Right atrium auricular region (tissue), 2 donors: ENCODE measurements around the gene CMSS1. TPM values are rescaled to one million over a fixed set of nuclear protein-coding genes. Genes with fewer than 3 reads are reported as not detected.
"Not testable (repeated sequence)": the region's sequence is repeated elsewhere in the genome, so short reads cannot be mapped to it uniquely, and the experiment has no call there.

ENCODE experiments used
- DNase-seq: peaks from one replicate; pipeline ENCODE4 v3.0.0-alpha.2; 2019; ENCODE audit warnings: low spot score
- H3K27ac ChIP-seq, 2 donors: fragments of 200-600 bp; sonication (generic); 1 replicate in 1 of 2; 2 replicates in 1 of 2; pipeline ENCODE4 v1.5.1; 2016 to 2019
- H3K27me3 ChIP-seq, 2 donors: fragments of 200-600 bp; sonication (generic); one replicate each; pipeline versions ENCODE4 v1.5.1 to v1.6.0; 2017 to 2019
- H3K36me3 ChIP-seq: fragments of 200-600 bp; sonication (generic); one replicate; pipeline ENCODE4 v1.5.1; 2016
- H3K4me1 ChIP-seq, 2 donors: fragments of 200-600 bp; sonication (generic); one replicate each; pipeline versions ENCODE4 v1.5.1 to v1.6.0; 2017 to 2019
- H3K4me3 ChIP-seq, 2 donors: fragments of 200-600 bp; sonication (generic); 1 replicate in 1 of 2; 2 replicates in 1 of 2; pipeline ENCODE4 v1.5.1; 2017 to 2019; ENCODE audit warnings: mild to moderate bottlenecking in 1 of 2, moderate library complexity in 1 of 2
- H3K9me3 ChIP-seq, 2 donors: fragments of 200-600 bp; sonication (generic); one replicate each; pipeline ENCODE4 v1.5.1; 2019
- total RNA-seq, 2 donors: library from RNA; depleted of rRNA; stranded (reverse); fragments of >200 nt; gene quantifications; one replicate each; pipeline ENCODE4 v1.1.0, GENCODE V29; 2016
- TF ChIP-seq, protein P1 (sequence below), 2 donors: fragments of 200-600 bp; sonication (generic); IDR thresholded peaks; one replicate each; pipeline ENCODE4 v1.5.1; 2019; ENCODE audit warnings: antibody characterized with exemption in 2 of 2

The CMSS1 gene
- total RNA-seq, 2 donors from 2014 or later: 5.7 to 17.7 TPM

DNA sequence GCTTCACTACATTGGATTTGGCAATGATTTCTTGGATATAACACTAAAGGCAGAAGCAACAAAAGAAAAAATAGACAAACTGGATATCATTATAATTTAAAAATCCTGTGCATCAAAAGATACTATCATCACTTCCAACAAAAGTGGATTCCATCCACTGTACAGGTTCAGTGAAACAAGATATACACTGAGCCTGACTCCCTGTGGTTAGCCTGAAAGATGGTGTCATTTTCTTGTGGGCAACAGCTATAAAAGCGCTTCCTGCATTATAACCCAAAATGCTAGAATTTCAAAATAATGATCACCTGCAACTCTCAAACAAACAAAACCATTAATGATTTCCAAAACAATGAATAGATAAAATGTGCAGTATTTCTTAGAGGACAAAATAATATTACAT lies 403.5 kb downstream of the CMSS1 start:
- Histone ChIP-seq H3K36me3 (no peaks in the 10 kb centered on the region), H3K9me3 (peaks cover 0 to 25% of the 10 kb centered on the region in 2 donors), H3K4me3 (no peak overlapping the region), H3K27me3 (no peaks in the 10 kb centered on the region), H3K4me1 (no peaks in the 10 kb centered on the region), H3K27ac (no peak overlapping the region)
- DNase-seq: no peak
- TF ChIP-seq, protein P1, sequence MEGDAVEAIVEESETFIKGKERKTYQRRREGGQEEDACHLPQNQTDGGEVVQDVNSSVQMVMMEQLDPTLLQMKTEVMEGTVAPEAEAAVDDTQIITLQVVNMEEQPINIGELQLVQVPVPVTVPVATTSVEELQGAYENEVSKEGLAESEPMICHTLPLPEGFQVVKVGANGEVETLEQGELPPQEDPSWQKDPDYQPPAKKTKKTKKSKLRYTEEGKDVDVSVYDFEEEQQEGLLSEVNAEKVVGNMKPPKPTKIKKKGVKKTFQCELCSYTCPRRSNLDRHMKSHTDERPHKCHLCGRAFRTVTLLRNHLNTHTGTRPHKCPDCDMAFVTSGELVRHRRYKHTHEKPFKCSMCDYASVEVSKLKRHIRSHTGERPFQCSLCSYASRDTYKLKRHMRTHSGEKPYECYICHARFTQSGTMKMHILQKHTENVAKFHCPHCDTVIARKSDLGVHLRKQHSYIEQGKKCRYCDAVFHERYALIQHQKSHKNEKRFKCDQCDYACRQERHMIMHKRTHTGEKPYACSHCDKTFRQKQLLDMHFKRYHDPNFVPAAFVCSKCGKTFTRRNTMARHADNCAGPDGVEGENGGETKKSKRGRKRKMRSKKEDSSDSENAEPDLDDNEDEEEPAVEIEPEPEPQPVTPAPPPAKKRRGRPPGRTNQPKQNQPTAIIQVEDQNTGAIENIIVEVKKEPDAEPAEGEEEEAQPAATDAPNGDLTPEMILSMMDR (IDR thresholded peaks at IDR 0.05): no peak

DNA sequence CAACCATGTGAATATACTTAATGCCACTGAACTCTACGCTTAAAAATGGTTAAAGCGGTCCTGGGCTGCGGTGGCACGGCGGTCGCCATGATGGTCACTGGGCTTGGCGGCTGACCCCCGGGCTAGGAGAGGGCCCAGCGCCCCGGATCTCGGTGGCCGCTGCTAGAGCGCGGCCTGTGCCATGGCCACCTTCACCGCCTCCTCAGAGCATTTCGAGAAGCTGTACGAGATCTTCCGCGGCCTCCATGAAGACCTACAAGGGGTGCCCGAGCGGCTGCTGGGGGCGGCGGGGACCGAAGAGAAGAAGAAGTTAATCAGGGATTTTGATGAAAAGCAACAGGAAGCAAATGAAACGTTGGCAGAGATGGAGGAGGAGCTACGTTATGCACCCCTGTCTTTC lies 407.5 kb downstream of the CMSS1 start:
- H3K9me3 ChIP-seq: peaks cover 0 to 9% of the 10 kb centered on the region in 2 donors
- no peak for DNase-seq
- TF ChIP-seq, protein P1 (IDR thresholded peaks at IDR 0.05): no peak
- H3K27ac ChIP-seq: no peak overlapping the region
- peaks cover 0 to 17% of the 10 kb centered on the region in 2 donors for H3K4me1 ChIP-seq
- no peaks in the 10 kb centered on the region for H3K27me3 ChIP-seq
- no peaks in the 10 kb centered on the region for H3K36me3 ChIP-seq
- no peak overlapping the region for H3K4me3 ChIP-seq

DNA sequence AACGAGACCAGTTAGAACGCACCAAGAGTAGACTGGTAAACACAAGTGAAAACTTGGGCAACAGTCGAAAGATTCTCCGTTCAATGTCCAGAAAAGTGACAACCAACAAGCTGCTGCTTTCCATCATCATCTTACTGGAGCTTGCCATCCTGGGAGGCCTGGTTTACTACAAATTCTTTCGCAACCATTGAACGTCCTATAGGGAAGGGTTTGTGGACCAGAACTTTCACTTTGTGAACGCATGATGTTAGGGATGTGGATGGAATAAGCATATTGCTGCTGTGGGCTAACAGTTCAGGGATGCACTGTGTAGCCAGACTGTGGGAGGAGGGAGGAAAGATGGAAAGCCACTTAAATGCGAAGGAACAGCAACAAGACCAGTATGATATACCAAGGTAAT lies 408.2 kb downstream of the CMSS1 start:
- no peak overlapping the region for H3K4me3 ChIP-seq
- peaks cover 0 to 2% of the 10 kb centered on the region in 2 donors for H3K9me3 ChIP-seq
- TF ChIP-seq, protein P1 (IDR thresholded peaks at IDR 0.05): no peak
- H3K27me3 ChIP-seq: no peaks in the 10 kb centered on the region
- no peak for DNase-seq
- H3K36me3 ChIP-seq: no peaks in the 10 kb centered on the region
- peaks cover 0 to 17% of the 10 kb centered on the region in 2 donors for H3K4me1 ChIP-seq
- H3K27ac ChIP-seq: peak overlapping the region in 1 of 2 donors; percentile 56

DNA sequence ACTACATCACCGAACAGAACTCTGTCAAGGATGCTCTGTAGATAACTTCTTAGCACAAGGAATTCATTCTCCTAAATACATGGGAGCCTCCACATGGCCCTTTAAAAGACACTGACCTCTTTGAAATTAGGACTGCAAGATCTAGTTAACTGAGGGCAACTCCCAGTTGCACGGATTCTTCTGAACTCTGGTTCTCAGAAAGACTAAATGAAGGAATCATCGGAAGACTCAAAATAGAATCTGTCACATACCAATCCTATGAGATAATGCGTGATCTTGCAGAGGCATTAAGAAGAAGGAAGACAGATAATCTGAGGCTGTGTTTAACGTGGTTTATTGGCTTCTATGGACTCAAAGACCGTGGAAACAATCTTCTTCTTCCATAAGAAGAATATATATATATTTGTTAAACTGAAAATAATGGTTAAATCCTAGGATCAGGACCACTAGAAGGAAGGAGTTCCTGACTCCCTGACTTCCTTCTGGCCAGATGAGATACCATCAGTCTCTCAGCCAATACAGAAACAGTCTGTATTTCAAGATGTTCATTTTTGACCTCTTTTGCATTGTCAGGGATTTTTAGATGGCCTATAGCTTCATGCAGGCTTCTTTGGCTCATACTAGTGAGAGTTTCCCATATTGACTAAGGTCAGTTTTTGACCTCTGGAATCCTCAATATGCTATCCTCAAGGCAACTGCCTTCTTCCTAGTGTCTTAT lies 409.2 kb downstream of the CMSS1 start:
- no peaks in the 10 kb centered on the region for H3K9me3 ChIP-seq
- H3K4me3 ChIP-seq: no peak overlapping the region
- H3K4me1 ChIP-seq: peaks cover 0 to 17% of the 10 kb centered on the region in 2 donors
- peak overlapping the region in 1 of 2 donors; percentile 56 for H3K27ac ChIP-seq
- TF ChIP-seq, protein P1 (IDR thresholded peaks at IDR 0.05): no peak
- no peaks in the 10 kb centered on the region for H3K36me3 ChIP-seq
- no peak for DNase-seq
- H3K27me3 ChIP-seq: no peaks in the 10 kb centered on the region

DNA sequence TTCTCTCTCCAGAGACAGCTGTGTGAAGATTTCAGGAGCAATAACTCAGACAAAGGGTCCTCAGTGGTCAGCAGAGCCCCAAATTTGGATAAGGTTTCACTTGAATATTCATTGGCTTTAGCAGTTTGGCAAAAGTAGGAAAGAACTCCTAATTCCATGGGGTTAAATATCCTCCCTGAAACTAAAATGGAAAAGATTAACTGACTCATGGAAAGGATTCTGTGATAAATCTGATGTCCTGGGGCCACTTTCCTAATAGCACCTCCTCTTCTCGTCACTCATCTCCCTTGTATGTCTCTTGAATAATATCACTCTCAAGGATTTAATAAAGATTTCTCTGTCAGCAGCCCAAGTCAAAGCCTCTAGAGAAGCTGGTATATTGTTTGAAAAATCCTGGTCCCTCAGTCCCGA lies 409.9 kb downstream of the CMSS1 start:
- DNase-seq: no peak
- Histone ChIP-seq H3K27me3 (no peaks in the 10 kb centered on the region), H3K36me3 (no peaks in the 10 kb centered on the region), H3K9me3 (no peaks in the 10 kb centered on the region), H3K27ac (peak overlapping the region in 1 of 2 donors; percentile 56), H3K4me1 (peaks cover 0 to 17% of the 10 kb centered on the region in 2 donors), H3K4me3 (no peak overlapping the region)
- TF ChIP-seq, protein P1 (IDR thresholded peaks at IDR 0.05): no peak

DNA sequence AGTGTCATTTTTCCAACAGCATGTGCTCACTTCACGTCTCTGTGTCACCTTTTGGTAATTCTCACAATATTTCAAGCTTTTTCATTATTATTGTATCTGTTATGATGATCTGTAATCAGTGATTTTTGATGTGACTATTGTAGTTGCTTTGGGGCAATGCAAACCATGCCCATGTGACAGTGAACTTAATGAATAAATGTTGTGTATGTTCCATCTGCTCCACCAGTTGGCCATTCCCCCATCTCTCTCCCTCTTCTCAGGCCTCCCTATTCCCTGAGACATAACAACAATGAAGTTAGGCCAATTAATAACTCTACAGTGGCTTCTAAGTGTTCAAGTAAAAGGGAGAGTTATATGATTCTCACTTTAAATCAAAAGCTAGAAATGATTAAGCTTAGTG lies 410.6 kb downstream of the CMSS1 start:
- TF ChIP-seq, protein P1 (IDR thresholded peaks at IDR 0.05): no peak
- H3K27ac ChIP-seq: no peak overlapping the region

DNA sequence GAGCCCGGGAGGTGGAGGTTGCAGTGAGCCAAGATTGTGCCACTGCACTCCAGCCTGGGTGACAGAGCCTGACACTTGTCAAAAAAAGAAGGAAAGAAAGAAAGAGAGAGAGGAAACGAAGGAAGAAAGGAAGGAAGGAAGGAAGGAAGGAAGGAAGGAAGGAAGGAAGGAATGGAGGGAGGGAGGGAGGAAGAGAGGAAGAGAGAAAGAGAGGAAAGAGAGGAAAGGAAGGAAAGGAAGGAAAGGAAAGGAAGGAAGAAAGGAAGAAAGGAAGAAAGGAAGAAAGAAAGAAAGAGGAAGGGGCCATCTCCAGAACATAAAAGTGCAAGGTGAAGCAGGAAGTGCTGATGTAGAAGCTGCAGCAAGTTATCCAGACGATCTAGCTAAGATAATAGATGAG lies 411.5 kb downstream of the CMSS1 start:
- H3K27me3 ChIP-seq, DNase-seq, H3K4me3 ChIP-seq, H3K36me3 ChIP-seq, H3K9me3 ChIP-seq, H3K27ac ChIP-seq: not testable (repeated sequence)
- peaks cover 0 to 17% of the 10 kb centered on the region in 2 donors for H3K4me1 ChIP-seq

More for the DNA sequence above, 410.6 kb downstream of the CMSS1 start:
- no peak for DNase-seq
- H3K4me3 ChIP-seq: no peak overlapping the region
- no peaks in the 10 kb centered on the region for H3K36me3 ChIP-seq
- no peaks in the 10 kb centered on the region for H3K27me3 ChIP-seq
- no peaks in the 10 kb centered on the region for H3K9me3 ChIP-seq
- H3K4me1 ChIP-seq: peaks cover 0 to 17% of the 10 kb centered on the region in 2 donors
